HepG2 (cell line): ENCODE data around the gene BTBD19. TPM values are rescaled to one million over a fixed set of nuclear protein-coding genes. Genes with fewer than 3 reads are reported as not detected.

ENCODE experiments used
- AKAP8 ChIP-seq: sonication (generic); formaldehyde crosslinking; IDR thresholded peaks from 2 replicates; pipeline ENCODE4 v1.5.1; 2020; ENCODE audit warnings: mild to moderate bottlenecking, missing genetic modification reagents
- ARHGAP35 ChIP-seq: sonication (generic); formaldehyde crosslinking; IDR thresholded peaks from 2 replicates; pipeline ENCODE4 v1.9.0; 2022; ENCODE audit warnings: mild to moderate bottlenecking, inconsistent platforms, moderate library complexity, missing genetic modification reagents, borderline replicate concordance
- BORCS8-MEF2B ChIP-seq: sonication (generic); formaldehyde crosslinking; IDR thresholded peaks from 2 replicates; pipeline ENCODE4 v1.8.0; 2022; ENCODE audit warnings: mild to moderate bottlenecking, missing genetic modification reagents
- BRCA1 ChIP-seq: sonication (generic); formaldehyde crosslinking; IDR thresholded peaks from 2 replicates; pipeline ENCODE4 v1.4.0; 2020; ENCODE audit warnings: missing genetic modification reagents
- GZF1 ChIP-seq: sonication (generic); formaldehyde crosslinking; IDR thresholded peaks from 2 replicates; pipeline ENCODE4 v1.5.1; 2020; ENCODE audit warnings: mild to moderate bottlenecking, missing genetic modification reagents
- HNRNPK ChIP-seq: fragments of 200-400 bp; formaldehyde crosslinking; IDR thresholded peaks from 2 replicates; pipeline ENCODE4 v1.6.1; 2018; ENCODE audit warnings: low read length, low read depth, moderate library complexity, mild to moderate bottlenecking; ENCODE audit not compliant: poor library complexity, severe bottlenecking
- HOXA5 ChIP-seq: sonication (generic); formaldehyde crosslinking; IDR thresholded peaks from 2 replicates; pipeline ENCODE4 v1.4.0; 2020; ENCODE audit warnings: missing genetic modification reagents
- KLF12 ChIP-seq: sonication (generic); formaldehyde crosslinking; IDR thresholded peaks from 2 replicates; pipeline ENCODE4 v1.4.0; 2020; ENCODE audit warnings: missing genetic modification reagents, borderline replicate concordance
- MED13 ChIP-seq: sonication (generic); formaldehyde crosslinking; IDR thresholded peaks from 2 replicates; pipeline ENCODE4 v1.5.0; 2020; ENCODE audit warnings: missing genetic modification reagents
- MYNN ChIP-seq: sonication (generic); formaldehyde crosslinking; IDR thresholded peaks from 2 replicates; pipeline ENCODE4 v1.4.0; 2020; ENCODE audit warnings: mild to moderate bottlenecking, low read depth, missing genetic modification reagents
- PHF8 ChIP-seq: sonication (generic); formaldehyde crosslinking; IDR thresholded peaks from 2 replicates; pipeline ENCODE4 v1.5.0; 2020; ENCODE audit warnings: missing genetic modification reagents
- POLR2A ChIP-seq, 2 experiments: IDR thresholded peaks; 2 replicates each; pipeline ENCODE4 v1.6.1; 2011; ENCODE audit warnings: low read depth in 2 of 2, low read length in 2 of 2, mild to moderate bottlenecking in 1 of 2, moderate library complexity in 1 of 2; ENCODE audit not compliant: insufficient read depth in 1 of 2
- ZC3H13 ChIP-seq: sonication (generic); formaldehyde crosslinking; IDR thresholded peaks from 2 replicates; pipeline ENCODE4 v1.8.1; 2023; ENCODE audit warnings: mild to moderate bottlenecking, missing genetic modification reagents, moderate library complexity
- ZNF143 ChIP-seq: sonication (generic); formaldehyde crosslinking; IDR thresholded peaks from 2 replicates; pipeline ENCODE4 v1.4.0; 2020; ENCODE audit warnings: missing genetic modification reagents
- ZNF484 ChIP-seq: sonication (generic); formaldehyde crosslinking; IDR thresholded peaks from 2 replicates; pipeline ENCODE4 v1.5.1; 2020; ENCODE audit warnings: mild to moderate bottlenecking, low read depth, missing genetic modification reagents, borderline replicate concordance
- ZNF546 ChIP-seq: sonication (generic); formaldehyde crosslinking; conservative IDR thresholded peaks from 2 replicates; pipeline ENCODE4 v1.8.1; 2023; ENCODE audit warnings: mild to moderate bottlenecking, missing genetic modification reagents
- ZNF577 ChIP-seq: sonication (generic); formaldehyde crosslinking; IDR thresholded peaks from 2 replicates; pipeline ENCODE4 v1.4.0; 2020; ENCODE audit warnings: mild to moderate bottlenecking, low read depth, missing genetic modification reagents, borderline replicate concordance
- ZNF644 ChIP-seq: IDR thresholded peaks from 2 replicates; pipeline ENCODE4 v1.6.1; 2016; ENCODE audit warnings: low read depth
- ZNF674 ChIP-seq: sonication (generic); formaldehyde crosslinking; IDR thresholded peaks from 2 replicates; pipeline ENCODE4 v1.5.0; 2020; ENCODE audit warnings: low read depth, mild to moderate bottlenecking, missing genetic modification reagents
- ZNF816 ChIP-seq: sonication (generic); formaldehyde crosslinking; IDR thresholded peaks from 2 replicates; pipeline ENCODE4 v1.8.0; 2022; ENCODE audit warnings: missing genetic modification reagents, mild to moderate bottlenecking, borderline replicate concordance
- polyA plus RNA-seq, 8 experiments: library from polyadenylated mRNA; depleted of rRNA in 3 of 8; stranded (reverse) in 7 of 8; unstranded in 1 of 8; fragments of >200 nt; fragmentation: Illumina TruSeq in 4 of 8; extraction: Trizol in 4 of 8; gene quantifications; 2 replicates each; pipeline versions ENCODE4 v1.2.1 to v1.2.3, GENCODE V29; 2011 to 2016; ENCODE audit warnings: low read depth in 4 of 8, missing spikeins in 1 of 8, mixed read lengths in 1 of 8; ENCODE audit not compliant: insufficient read depth in 1 of 8
- total RNA-seq, 5 experiments: library from RNA; depleted of rRNA; stranded (reverse); fragments of >200 nt; fragmentation: Illumina TruSeq; extraction: Trizol; gene quantifications; 2 replicates each; pipeline ENCODE4 v1.2.3, GENCODE V29; 2016; ENCODE audit warnings: low read depth in 1 of 5
- TF ChIP-seq, protein P1 (sequence below): sonication (generic); formaldehyde crosslinking; IDR thresholded peaks from 2 replicates; pipeline ENCODE4 v1.4.0; 2020; ENCODE audit warnings: missing genetic modification reagents
- TF ChIP-seq, protein P2 (sequence below): sonication (generic); formaldehyde crosslinking; IDR thresholded peaks from 2 replicates; pipeline ENCODE4 v1.5.0; 2020; ENCODE audit warnings: missing genetic modification reagents
- TF ChIP-seq, protein P3 (sequence below): sonication (generic); formaldehyde crosslinking; IDR thresholded peaks from 2 replicates; pipeline ENCODE4 v1.4.0; 2020; ENCODE audit warnings: missing genetic modification reagents

The BTBD19 gene
- total and polyA plus RNA-seq, 2 of the 13 experiments (the other 11 are each of a cell fraction or from before 2014, with no cell fraction given): 2.7 to 6.7 TPM

DNA sequence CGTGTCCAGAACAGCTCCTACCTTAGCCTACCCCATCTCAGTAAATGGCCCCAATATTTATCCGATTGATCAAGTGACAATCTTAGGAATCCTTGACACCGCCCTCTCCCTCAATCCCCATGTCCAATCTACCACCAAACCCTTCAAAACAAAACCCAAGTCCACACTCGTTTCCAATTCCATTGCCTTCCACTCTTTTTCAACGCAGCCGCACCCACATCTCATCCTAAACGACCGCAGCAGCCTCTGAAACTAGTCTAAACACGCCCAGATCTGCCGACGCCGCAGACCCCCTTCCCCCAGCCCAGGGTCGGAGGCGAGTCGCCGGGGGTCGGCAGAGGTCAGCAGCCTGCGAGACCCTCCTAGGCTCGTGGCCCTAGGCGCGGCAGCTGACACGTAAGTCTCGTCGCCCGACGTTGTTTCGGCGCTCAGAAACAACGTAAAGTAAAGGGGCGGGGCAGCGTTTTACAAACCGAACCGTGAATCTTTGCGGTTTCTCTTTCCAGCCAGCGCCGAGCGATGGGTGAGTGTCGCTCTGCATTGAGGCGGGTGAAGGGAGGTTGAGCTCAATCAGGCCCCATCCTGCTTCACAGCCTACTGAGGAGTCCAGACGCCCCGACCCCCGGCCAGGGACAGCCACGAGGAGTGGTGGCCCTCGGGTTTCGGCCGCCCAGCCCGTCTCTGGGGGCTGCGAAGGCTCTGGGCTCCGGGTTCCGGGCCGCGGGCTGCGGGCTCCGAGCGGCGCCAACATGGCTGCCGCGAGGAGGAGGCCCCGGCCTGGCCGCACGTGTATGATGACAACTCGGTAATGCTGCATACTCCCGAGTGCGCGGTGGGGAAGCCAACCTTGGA, 33.0 kb upstream of the BTBD19 start, which contains the start of gene RPS8 (continued):
- TF ChIP-seq AKAP8 (no peak; the same call in 1 of the 2 replicates), HNRNPK (no peak), ZNF546 (CRISPR knock-in tag) (no peak), POLR2A (IDR thresholded peaks at IDR 0.05; ENCODE audit: insufficient read depth in 1 of 2, low read depth in 2 of 2, low read length in 2 of 2) (peak; percentile 99), ZNF143 (peak; percentile 89), ZNF674 (no peak), BRCA1 (peak; percentile 84), ZC3H13 (CRISPR knock-in tag) (no peak; the same call in 1 of the 2 replicates), PHF8 (CRISPR knock-in tag) (peak; percentile 93), HOXA5 (CRISPR knock-in tag) (peak; percentile 68; the same call in 1 of the 2 replicates), ZNF577 (CRISPR knock-in tag) (no peak), ZNF484 (no peak), GZF1 (CRISPR knock-in tag) (no peak; the same call in 1 of the 2 replicates), ZNF816 (peak; percentile 90), ARHGAP35 (CRISPR knock-in tag) (no peak; the same call in none of the 2 replicates), ZNF644 (CRISPR knock-in tag) (no peak), BORCS8-MEF2B (CRISPR knock-in tag) (peak; percentile 34; the same call in 1 of the 2 replicates), MYNN (CRISPR knock-in tag) (no peak), KLF12 (CRISPR knock-in tag) (peak; percentile 92), MED13 (CRISPR knock-in tag) (peak; percentile 84)
- TF ChIP-seq, protein P1, sequence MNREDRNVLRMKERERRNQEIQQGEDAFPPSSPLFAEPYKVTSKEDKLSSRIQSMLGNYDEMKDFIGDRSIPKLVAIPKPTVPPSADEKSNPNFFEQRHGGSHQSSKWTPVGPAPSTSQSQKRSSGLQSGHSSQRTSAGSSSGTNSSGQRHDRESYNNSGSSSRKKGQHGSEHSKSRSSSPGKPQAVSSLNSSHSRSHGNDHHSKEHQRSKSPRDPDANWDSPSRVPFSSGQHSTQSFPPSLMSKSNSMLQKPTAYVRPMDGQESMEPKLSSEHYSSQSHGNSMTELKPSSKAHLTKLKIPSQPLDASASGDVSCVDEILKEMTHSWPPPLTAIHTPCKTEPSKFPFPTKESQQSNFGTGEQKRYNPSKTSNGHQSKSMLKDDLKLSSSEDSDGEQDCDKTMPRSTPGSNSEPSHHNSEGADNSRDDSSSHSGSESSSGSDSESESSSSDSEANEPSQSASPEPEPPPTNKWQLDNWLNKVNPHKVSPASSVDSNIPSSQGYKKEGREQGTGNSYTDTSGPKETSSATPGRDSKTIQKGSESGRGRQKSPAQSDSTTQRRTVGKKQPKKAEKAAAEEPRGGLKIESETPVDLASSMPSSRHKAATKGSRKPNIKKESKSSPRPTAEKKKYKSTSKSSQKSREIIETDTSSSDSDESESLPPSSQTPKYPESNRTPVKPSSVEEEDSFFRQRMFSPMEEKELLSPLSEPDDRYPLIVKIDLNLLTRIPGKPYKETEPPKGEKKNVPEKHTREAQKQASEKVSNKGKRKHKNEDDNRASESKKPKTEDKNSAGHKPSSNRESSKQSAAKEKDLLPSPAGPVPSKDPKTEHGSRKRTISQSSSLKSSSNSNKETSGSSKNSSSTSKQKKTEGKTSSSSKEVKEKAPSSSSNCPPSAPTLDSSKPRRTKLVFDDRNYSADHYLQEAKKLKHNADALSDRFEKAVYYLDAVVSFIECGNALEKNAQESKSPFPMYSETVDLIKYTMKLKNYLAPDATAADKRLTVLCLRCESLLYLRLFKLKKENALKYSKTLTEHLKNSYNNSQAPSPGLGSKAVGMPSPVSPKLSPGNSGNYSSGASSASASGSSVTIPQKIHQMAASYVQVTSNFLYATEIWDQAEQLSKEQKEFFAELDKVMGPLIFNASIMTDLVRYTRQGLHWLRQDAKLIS (CRISPR knock-in tag): no peak
- TF ChIP-seq, protein P2, sequence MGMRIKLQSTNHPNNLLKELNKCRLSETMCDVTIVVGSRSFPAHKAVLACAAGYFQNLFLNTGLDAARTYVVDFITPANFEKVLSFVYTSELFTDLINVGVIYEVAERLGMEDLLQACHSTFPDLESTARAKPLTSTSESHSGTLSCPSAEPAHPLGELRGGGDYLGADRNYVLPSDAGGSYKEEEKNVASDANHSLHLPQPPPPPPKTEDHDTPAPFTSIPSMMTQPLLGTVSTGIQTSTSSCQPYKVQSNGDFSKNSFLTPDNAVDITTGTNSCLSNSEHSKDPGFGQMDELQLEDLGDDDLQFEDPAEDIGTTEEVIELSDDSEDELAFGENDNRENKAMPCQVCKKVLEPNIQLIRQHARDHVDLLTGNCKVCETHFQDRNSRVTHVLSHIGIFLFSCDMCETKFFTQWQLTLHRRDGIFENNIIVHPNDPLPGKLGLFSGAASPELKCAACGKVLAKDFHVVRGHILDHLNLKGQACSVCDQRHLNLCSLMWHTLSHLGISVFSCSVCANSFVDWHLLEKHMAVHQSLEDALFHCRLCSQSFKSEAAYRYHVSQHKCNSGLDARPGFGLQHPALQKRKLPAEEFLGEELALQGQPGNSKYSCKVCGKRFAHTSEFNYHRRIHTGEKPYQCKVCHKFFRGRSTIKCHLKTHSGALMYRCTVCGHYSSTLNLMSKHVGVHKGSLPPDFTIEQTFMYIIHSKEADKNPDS (CRISPR knock-in tag): no peak
- TF ChIP-seq, protein P3, sequence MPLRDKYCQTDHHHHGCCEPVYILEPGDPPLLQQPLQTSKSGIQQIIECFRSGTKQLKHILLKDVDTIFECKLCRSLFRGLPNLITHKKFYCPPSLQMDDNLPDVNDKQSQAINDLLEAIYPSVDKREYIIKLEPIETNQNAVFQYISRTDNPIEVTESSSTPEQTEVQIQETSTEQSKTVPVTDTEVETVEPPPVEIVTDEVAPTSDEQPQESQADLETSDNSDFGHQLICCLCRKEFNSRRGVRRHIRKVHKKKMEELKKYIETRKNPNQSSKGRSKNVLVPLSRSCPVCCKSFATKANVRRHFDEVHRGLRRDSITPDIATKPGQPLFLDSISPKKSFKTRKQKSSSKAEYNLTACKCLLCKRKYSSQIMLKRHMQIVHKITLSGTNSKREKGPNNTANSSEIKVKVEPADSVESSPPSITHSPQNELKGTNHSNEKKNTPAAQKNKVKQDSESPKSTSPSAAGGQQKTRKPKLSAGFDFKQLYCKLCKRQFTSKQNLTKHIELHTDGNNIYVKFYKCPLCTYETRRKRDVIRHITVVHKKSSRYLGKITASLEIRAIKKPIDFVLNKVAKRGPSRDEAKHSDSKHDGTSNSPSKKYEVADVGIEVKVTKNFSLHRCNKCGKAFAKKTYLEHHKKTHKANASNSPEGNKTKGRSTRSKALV (CRISPR knock-in tag): peak; percentile 80
